ENCODE measurements around the gene IFITM1.

Gene IFITM1

DNA sequence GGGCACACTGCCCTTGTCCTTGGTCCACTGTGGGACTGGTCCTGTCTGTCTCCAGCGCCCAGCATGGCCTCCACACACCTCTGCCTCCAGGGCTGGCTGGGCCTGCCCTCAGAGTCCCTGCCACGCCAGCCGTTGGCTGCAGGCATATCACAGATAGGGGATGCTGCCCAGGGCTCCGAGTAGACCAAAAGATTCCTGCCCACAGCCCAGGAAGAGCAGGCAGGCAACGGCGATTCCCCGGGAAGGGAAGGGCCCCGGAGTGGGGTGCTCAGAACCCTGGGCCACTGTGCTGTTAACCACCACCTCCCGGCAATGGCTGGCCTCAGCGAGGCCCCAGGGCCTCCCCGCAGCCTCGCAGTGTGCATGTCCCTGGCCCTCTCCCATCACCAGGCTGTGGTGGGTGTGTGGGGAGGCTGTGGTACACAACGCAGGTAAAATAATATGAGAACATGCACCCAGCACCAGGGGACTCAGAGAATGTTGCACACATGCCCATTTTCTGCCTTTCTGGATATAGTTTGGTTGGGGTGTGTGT, 16.7 kb upstream of the IFITM1 start:
- Histone ChIP-seq H3K4me1 (ENCODE audit: control insufficient read depth in 1 of 2, insufficient read depth in 2 of 2, low read length in 2 of 2) (peaks cover 4% of the 10 kb centered on the region in 2 experiments), H3K9ac (ENCODE audit: low read length) (no peak overlapping the region), H3K27me3 (ENCODE audit: insufficient read depth, low read length) (no peaks in the 10 kb centered on the region), H4K91ac (ENCODE audit: low read depth, low read length) (no peak overlapping the region), H3K14ac (ENCODE audit: low read length) (no peak overlapping the region), H4K12ac (ENCODE audit: low read depth, low read length) (no peak overlapping the region), H3K36me3 (ENCODE audit: control insufficient read depth in 1 of 2, insufficient read depth in 2 of 2, low read length in 2 of 2) (peaks cover 24% of the 10 kb centered on the region in 2 experiments), H3K79me1 (ENCODE audit: low read length) (no peaks in the 10 kb centered on the region), H2BK120ac (ENCODE audit: insufficient read depth, low read length, poor library complexity) (no peak overlapping the region), H4K8ac (ENCODE audit: low read depth, low read length) (no peak overlapping the region), H3K27ac (ENCODE audit: low read depth, low read length) (no peak overlapping the region), H3K18ac (ENCODE audit: low read length) (no peak overlapping the region), H3K4me3 (ENCODE audit: low read depth, low read length) (no peak overlapping the region), H3K9me3 (ENCODE audit: insufficient read depth, low read depth, low read length) (no peaks in the 10 kb centered on the region), H2BK12ac (ENCODE audit: low read length) (no peak overlapping the region), H2AK5ac (ENCODE audit: low read length) (no peak overlapping the region), H3K23ac (ENCODE audit: low read length) (no peak overlapping the region), H2BK5ac (ENCODE audit: low read depth, low read length, poor library complexity) (no peak overlapping the region), H3K79me2 (ENCODE audit: control insufficient read depth, insufficient read depth, low read length, poor library complexity) (no peaks in the 10 kb centered on the region), H3K4me2 (ENCODE audit: low read length) (no peak overlapping the region), H3K4ac (ENCODE audit: low read depth, low read length) (no peak overlapping the region), H2AFZ (ENCODE audit: insufficient read depth, low read length, poor library complexity) (no peak overlapping the region)
- DNase-seq: no peak
- WGBS (ENCODE audit: extremely low coverage, insufficient coverage, insufficient read length): no CpG with 5 or more reads among the region's 13 CpGs

GRCh38 chr11:297586-298405, 16.0 kb upstream of the IFITM1 start:
- DNase-seq: no peak
- Histone ChIP-seq H3K4me1 (ENCODE audit: control insufficient read depth in 1 of 2, insufficient read depth in 2 of 2, low read length in 2 of 2) (peaks cover 4% of the 10 kb centered on the region in 2 experiments), H4K8ac (ENCODE audit: low read depth, low read length) (no peak overlapping the region), H3K27ac (ENCODE audit: low read depth, low read length) (no peak overlapping the region), H3K79me2 (ENCODE audit: control insufficient read depth, insufficient read depth, low read length, poor library complexity) (no peaks in the 10 kb centered on the region), H3K23ac (ENCODE audit: low read length) (no peak overlapping the region), H3K79me1 (ENCODE audit: low read length) (no peaks in the 10 kb centered on the region), H3K9ac (ENCODE audit: low read length) (no peak overlapping the region), H3K27me3 (ENCODE audit: insufficient read depth, low read length) (no peaks in the 10 kb centered on the region), H2AK5ac (ENCODE audit: low read length) (no peak overlapping the region), H2BK5ac (ENCODE audit: low read depth, low read length, poor library complexity) (no peak overlapping the region), H4K12ac (ENCODE audit: low read depth, low read length) (no peak overlapping the region), H3K4ac (ENCODE audit: low read depth, low read length) (no peak overlapping the region), H2BK120ac (ENCODE audit: insufficient read depth, low read length, poor library complexity) (no peak overlapping the region), H3K14ac (ENCODE audit: low read length) (no peak overlapping the region), H2BK12ac (ENCODE audit: low read length) (no peak overlapping the region), H3K4me2 (ENCODE audit: low read length) (no peak overlapping the region), H2AFZ (ENCODE audit: insufficient read depth, low read length, poor library complexity) (no peak overlapping the region), H3K9me3 (ENCODE audit: insufficient read depth, low read depth, low read length) (no peaks in the 10 kb centered on the region), H4K91ac (ENCODE audit: low read depth, low read length) (no peak overlapping the region), H3K4me3 (ENCODE audit: low read depth, low read length) (no peak overlapping the region), H3K18ac (ENCODE audit: low read length) (no peak overlapping the region), H3K36me3 (ENCODE audit: control insufficient read depth in 1 of 2, insufficient read depth in 2 of 2, low read length in 2 of 2) (peaks cover 18 to 21% of the 10 kb centered on the region in 2 experiments)
- WGBS (ENCODE audit: extremely low coverage, insufficient coverage, insufficient read length): no CpG with 5 or more reads among the region's 26 CpGs

- Histone ChIP-seq H4K12ac (ENCODE audit: low read depth, low read length) (no peak overlapping the region), H3K4me1 (ENCODE audit: control insufficient read depth in 1 of 2, insufficient read depth in 2 of 2, low read length in 2 of 2) (peaks cover 4% of the 10 kb centered on the region in 2 experiments), H2BK5ac (ENCODE audit: low read depth, low read length, poor library complexity) (no peak overlapping the region), H3K14ac (ENCODE audit: low read length) (no peak overlapping the region), H3K4me3 (ENCODE audit: low read depth, low read length) (no peak overlapping the region), H3K9me3 (ENCODE audit: insufficient read depth, low read depth, low read length) (no peaks in the 10 kb centered on the region), H2AK5ac (ENCODE audit: low read length) (no peak overlapping the region), H2BK120ac (ENCODE audit: insufficient read depth, low read length, poor library complexity) (no peak overlapping the region), H4K91ac (ENCODE audit: low read depth, low read length) (no peak overlapping the region), H3K36me3 (ENCODE audit: control insufficient read depth in 1 of 2, insufficient read depth in 2 of 2, low read length in 2 of 2) (peaks cover 12 to 17% of the 10 kb centered on the region in 2 experiments), H3K27me3 (ENCODE audit: insufficient read depth, low read length) (no peaks in the 10 kb centered on the region), H2AFZ (ENCODE audit: insufficient read depth, low read length, poor library complexity) (no peak overlapping the region), H3K18ac (ENCODE audit: low read length) (no peak overlapping the region), H3K4ac (ENCODE audit: low read depth, low read length) (no peak overlapping the region), H3K27ac (ENCODE audit: low read depth, low read length) (no peak overlapping the region), H3K79me2 (ENCODE audit: control insufficient read depth, insufficient read depth, low read length, poor library complexity) (no peaks in the 10 kb centered on the region), H3K23ac (ENCODE audit: low read length) (no peak overlapping the region), H4K8ac (ENCODE audit: low read depth, low read length) (no peak overlapping the region), H2BK12ac (ENCODE audit: low read length) (no peak overlapping the region), H3K4me2 (ENCODE audit: low read length) (no peak overlapping the region), H3K79me1 (ENCODE audit: low read length) (no peaks in the 10 kb centered on the region), H3K9ac (ENCODE audit: low read length) (no peak overlapping the region)
- no CpG with 5 or more reads among the region's 15 CpGs for whole genome bisulfite sequencing (ENCODE audit: extremely low coverage, insufficient coverage, insufficient read length)
- no peak for DNase-seq
These were observed 15.3 kb upstream of the IFITM1 start for GRCh38 chr11:298406-299065.

- H4K12ac ChIP-seq (ENCODE audit: low read depth, low read length): no peak within 1 kb of the TSS
- no peak within 1 kb of the TSS for H2AFZ ChIP-seq (ENCODE audit: insufficient read depth, low read length, poor library complexity)
- no peak within 1 kb of the TSS for H4K8ac ChIP-seq (ENCODE audit: low read depth, low read length)
- WGBS (ENCODE audit: extremely low coverage, insufficient coverage, insufficient read length): no CpG with 5 or more reads among the region's 40 CpGs
- no peak within 1 kb of the TSS for H3K4me2 ChIP-seq (ENCODE audit: low read length)
- peaks cover 5 to 13% of the 10 kb centered on the region in 2 experiments for H3K36me3 ChIP-seq (ENCODE audit: control insufficient read depth in 1 of 2, insufficient read depth in 2 of 2, low read length in 2 of 2)
- H4K91ac ChIP-seq (ENCODE audit: low read depth, low read length): no peak within 1 kb of the TSS
- no peaks in the 10 kb centered on the region for H3K79me1 ChIP-seq (ENCODE audit: low read length)
- no peak for DNase-seq
- no peaks in the 10 kb centered on the region for H3K27me3 ChIP-seq (ENCODE audit: insufficient read depth, low read length)
- no peak within 1 kb of the TSS for H2BK12ac ChIP-seq (ENCODE audit: low read length)
- H2AK5ac ChIP-seq (ENCODE audit: low read length): no peak within 1 kb of the TSS
- no peak within 1 kb of the TSS for H3K4me3 ChIP-seq (ENCODE audit: low read depth, low read length)
- H3K27ac ChIP-seq (ENCODE audit: low read depth, low read length): no peak within 1 kb of the TSS
- H3K23ac ChIP-seq (ENCODE audit: low read length): no peak within 1 kb of the TSS
- no peak within 1 kb of the TSS for H2BK5ac ChIP-seq (ENCODE audit: low read depth, low read length, poor library complexity)
- peaks cover 4% of the 10 kb centered on the region in 2 experiments for H3K4me1 ChIP-seq (ENCODE audit: control insufficient read depth in 1 of 2, insufficient read depth in 2 of 2, low read length in 2 of 2)
- no peaks in the 10 kb centered on the region for H3K9me3 ChIP-seq (ENCODE audit: insufficient read depth, low read depth, low read length)
- H3K4ac ChIP-seq (ENCODE audit: low read depth, low read length): no peak within 1 kb of the TSS
- no peak within 1 kb of the TSS for H2BK120ac ChIP-seq (ENCODE audit: insufficient read depth, low read length, poor library complexity)
- no peak within 1 kb of the TSS for H3K14ac ChIP-seq (ENCODE audit: low read length)
- H3K79me2 ChIP-seq (ENCODE audit: control insufficient read depth, insufficient read depth, low read length, poor library complexity): no peaks in the 10 kb centered on the region
- H3K18ac ChIP-seq (ENCODE audit: low read length): no peak within 1 kb of the TSS
- no peak within 1 kb of the TSS for H3K9ac ChIP-seq (ENCODE audit: low read length)
These were observed 14.6 kb upstream of the IFITM1 start, which contains the start of gene IFITM5 for GRCh38 chr11:299081-299891. Gene IFITM5 (minus strand): TSS chr11:299526. CDS start chr11:299490, 36 bp downstream.
